CD4-positive, alpha-beta T cell treated with Interleukin-2 at 100 ng/mL for 4 hours (primary cell): ENCODE measurements around the gene PPM1H.
"Not testable (repeated sequence)": the region's sequence is repeated elsewhere in the genome, so short reads cannot be mapped to it uniquely, and the experiment has no call there.

ENCODE experiments used
- DNase-seq: peaks from one replicate; pipeline ENCODE4 v3.0.0-alpha.2; 2020; ENCODE audit warnings: low spot score

Gene PPM1H

DNA sequence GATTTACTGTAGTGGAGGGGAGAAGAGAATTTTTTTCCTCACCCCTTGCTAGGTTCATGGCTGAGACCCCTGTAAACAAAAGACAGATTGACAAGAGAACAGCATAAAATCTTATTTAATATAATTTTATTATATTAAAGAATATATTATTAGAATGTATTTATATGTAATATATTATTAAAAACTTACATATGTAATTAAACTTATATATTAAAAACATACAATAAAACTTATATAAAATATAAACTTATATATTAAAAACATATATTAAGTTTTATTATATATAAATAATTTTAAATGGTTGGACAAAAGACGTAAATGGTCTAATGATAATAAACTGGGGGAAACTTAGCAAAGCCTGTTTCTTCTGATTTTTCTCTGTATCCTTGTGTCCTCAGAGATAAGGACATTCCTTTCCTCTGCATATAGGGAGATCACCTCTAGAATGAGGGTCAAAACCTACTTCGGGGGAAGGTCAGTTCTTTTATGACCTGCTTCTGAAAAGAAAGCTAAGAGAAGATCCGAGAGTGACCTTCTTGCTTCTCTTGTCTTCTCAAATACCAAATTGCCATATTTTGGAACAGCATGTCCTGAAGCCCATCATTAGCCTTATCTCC lies 8.9 kb upstream of the PPM1H start:
- no peak for DNase-seq

DNA sequence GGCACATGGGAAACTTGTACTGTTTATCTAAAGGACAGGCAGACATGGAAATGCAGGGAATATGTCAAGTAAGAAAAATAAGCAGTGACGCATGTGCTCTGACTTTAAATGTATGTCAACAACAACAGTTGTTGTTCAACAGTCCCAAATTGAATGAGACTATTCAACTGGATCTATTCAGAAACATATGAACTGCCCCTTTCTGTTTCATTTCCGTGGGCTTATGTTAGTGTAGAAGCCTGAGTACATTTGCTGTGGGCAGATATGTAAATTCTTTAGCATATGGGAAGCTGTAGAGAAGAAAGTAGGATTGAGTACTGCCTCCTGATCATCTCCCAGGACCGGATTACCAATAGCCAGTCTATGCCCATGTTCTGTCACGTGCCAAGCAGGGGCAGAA lies 7.4 kb upstream of the PPM1H start:
- not testable (repeated sequence) for DNase-seq

DNA sequence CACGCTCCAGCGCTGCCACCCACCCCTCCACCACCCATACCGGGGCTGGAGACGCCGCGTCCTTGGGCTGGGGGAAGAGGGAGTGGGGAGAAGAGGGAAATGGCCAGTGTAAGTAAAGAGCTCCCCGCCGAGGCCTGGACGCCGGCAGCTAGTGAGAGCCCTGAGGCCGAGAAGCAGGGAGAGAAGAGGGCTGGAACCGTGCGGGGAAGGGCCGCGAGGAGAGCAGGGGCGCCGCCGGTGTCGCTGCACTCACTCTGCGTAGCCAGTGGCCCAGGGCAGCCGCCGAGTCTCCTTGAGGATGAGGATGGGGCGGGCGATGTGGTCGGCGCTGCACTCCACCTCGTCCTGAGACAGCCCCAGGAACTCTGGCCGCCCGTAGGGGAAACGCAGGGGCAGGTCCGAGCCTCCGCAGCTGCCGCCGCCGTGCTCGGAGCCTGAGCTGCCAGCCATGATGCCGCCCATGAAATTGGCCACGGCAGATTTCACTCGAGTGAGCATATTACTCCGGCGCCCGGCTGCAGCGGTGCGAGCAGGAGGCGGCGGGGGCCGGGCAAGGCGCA lies 631 bp downstream of the PPM1H start:
- no peak for DNase-seq

DNA sequence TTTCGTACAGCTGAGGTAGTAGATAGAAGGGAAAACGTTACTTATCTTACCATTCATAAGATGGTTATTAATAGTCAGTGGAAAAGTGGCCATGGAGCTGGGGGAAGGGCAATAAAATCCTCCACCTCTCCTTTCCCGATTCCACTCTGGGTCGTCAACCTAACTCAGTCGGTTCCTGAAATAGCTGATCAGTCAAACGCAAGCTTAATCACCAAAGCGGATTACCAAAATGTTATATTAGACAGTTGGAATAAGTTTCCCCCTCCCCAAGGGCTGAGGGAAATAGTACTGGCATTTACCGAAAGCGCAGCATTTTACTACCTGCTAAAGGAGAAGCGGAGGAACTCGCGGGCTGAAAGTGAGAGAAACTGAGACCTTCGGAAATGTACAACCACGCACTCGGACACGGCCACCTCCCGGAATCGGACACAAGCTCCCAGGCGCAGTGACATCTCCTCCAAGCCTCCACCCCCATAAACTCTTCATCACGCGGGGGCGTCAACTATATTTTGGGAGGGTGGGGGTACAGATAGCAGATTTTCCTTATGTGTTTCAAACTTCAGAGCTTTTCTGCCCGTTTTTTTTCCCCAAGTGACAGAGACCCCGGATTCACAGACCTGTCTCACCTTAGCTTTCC lies 1.2 kb downstream of the PPM1H start:
- DNase-seq: no peak

DNA sequence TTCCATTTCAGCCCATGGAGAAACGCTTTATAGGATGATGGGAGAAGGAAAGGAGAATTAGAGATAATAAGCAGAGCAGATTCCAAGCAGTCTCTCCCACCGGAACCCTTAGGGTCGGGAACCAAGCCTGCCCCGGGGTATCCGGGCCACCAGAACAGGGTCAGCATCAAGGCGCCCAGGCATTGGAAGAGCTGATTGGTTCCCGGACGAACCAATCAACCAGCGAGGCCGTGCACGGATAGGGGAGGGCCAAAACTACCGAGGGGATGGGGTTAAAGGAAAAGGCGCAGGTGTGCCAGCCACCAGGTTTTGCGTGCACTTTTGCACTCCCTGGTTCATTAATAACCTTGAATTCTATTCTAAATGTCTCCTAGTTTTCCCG lies 1.7 kb downstream of the PPM1H start:
- no peak for DNase-seq

DNA sequence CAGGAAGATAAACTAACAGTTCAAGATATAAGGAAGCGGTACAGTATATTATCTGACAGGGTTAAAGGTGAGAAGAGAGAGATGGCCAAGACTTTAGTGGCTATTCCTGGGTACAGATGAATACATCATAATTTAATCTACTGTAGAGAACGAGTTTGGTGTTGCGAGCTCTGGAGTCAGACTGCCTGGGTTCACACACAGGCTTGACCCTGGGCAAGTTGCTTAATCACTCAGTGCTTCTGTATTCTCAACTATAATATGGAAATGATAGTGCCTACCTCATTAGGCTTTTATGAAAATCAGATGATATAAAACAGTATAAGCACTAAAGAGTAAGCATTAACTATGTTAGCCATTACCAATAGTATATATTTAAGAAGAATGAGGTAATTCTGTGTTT lies 3.5 kb downstream of the PPM1H start:
- DNase-seq: no peak

DNA sequence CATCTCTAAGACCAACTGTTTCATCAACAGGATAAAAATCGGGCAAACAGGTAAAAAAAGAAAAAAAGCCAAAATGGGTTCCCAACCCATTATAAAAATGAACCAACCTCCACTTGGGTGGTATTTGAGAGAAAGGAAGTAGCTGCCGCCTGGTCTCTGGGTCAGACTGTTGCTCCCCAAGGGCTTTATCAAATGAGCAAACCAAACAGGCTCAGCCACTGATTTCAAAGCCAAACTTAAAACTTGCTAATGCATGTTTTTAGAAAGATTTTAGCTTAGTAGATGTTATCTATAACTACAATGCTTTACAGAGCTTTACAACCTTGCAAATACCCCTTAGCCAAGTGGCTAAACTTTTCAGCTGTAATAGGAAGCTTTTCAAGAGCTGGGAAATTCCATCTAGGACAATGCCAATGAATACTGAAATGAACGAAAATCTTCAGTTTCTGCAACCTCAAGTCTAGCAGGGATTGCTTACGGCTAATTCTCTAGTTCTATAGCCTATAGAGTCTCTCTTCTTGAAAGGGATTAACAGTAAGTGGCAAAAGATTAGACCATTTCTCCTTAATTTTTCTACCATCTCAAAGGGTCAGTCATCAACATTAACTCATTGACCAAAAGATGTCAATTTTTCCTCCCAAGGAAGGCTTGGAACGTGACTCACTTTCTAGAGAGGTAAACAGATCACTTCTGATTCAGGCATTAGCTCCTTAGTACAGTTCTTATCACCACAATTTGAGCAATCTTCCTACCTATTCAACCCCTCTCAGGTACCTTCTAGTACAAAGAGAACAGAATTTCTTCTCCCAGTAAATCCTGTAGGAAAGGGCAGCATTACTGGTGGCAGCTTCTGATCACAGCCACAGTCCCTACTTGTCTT lies 4.2 kb downstream of the PPM1H start:
- no peak for DNase-seq

DNA sequence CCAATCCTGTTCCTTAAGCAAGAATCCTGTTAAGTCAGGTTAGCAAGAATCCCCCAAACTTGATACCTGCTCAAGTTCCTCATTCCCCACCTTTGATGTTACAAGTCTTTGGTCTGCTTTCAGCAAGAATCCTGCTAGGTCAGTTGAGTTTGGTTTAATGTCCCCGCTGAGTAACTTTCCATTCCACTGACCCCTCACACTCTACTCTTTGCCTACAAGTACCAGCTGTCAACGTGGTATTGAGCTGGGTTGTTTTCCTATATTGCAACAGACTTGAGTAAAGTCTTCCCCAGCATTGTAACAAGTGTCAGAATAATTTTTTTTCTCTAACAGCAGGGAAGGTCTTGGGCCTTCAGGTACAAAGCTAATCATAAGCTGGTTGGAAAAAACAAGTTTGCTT lies 6.3 kb downstream of the PPM1H start:
- DNase-seq: no peak

DNA sequence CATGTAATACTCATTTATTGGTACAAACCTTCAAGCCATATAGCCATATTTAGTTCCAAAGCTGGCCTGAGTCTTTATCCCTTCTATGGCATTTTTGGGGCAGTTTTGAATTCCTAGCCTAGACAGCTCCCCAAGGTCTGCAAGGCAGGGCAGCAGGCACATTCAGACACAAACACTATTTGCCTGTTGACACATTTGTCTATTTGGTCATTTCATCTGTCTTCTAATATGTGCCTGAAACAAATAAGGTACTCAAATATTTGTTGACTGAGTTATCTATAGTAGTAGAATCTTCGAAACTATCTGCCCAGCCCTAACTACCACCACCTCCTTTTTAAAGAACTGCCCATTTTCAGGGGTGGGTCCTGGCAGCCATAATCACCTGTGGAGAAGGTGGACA lies 9.3 kb downstream of the PPM1H start:
- DNase-seq: no peak

DNA sequence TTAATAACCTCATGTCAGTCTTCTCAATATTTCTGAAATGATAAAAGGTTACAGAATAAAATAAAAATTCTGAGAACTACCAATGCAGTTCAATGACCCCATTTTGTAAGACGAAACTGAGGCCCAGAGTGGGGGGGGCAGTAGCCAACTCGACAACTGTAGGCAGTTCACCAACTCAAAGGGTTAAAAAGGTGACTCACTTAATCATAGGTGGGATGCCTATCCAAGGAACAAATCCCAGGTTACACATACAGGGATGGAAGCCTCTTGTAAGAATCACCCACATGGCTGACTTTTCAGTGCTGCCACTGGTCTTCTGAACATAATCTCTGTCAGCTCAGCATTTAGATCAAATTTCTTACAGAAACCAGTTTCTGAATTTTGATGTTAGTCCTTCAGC lies 10.9 kb downstream of the PPM1H start:
- DNase-seq: no peak

DNA sequence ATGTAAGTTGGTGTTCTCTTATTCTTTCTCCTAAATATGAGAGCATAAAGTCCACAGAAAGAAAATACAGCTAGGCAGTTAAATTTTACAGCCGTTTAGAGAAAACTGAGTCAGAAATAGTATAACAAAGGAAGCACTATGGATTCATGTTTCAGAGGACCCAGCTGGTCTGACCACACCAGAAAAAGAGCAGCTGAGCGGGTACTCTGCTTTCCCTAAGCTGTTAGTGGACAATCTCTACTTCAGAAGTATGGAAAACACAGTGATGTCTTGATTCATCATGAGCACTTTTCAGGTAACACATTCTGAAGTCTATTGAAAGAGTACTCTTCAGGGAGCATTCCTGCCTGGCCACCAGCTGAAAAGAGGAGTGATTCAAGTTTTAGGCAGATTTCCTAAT lies 12.4 kb downstream of the PPM1H start:
- DNase-seq: no peak

DNA sequence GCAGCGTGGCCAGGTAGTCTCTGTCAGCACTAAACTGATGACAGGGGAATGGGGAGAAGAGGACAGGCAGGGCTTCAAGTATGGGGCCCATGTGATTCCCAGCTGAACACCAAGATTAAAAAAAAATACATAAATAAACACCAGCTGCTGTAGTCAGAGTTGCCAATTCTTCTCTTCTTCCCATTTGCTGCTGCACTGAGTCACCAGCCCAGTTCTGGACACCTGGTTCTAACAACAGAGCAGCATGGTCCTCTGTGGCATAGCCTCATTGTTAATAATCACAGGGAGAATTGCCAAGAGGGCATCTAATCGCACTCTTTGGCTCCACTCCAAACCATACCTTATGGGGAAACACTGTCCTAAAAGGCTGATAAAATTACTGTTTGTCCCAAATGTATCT lies 15.1 kb downstream of the PPM1H start:
- no peak for DNase-seq

DNA sequence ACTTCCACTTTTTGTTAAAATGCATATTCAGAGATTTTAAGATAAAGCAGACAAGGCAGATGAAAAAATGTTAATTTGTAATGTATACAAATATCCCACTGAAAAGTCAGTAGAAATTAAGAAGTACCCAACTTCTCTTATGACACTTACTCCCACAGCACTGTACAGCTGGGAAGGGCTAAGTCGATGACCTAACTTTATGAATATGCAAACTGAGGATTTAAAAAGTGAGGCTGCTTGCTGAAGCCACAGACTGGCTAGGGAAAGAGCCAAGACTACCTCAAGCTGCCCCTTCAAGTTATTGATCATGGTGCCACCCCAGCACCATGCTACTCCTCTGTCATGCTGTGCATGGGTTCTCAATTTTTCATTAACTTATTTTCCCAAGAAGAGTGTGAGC lies 17.0 kb downstream of the PPM1H start:
- no peak for DNase-seq

DNA sequence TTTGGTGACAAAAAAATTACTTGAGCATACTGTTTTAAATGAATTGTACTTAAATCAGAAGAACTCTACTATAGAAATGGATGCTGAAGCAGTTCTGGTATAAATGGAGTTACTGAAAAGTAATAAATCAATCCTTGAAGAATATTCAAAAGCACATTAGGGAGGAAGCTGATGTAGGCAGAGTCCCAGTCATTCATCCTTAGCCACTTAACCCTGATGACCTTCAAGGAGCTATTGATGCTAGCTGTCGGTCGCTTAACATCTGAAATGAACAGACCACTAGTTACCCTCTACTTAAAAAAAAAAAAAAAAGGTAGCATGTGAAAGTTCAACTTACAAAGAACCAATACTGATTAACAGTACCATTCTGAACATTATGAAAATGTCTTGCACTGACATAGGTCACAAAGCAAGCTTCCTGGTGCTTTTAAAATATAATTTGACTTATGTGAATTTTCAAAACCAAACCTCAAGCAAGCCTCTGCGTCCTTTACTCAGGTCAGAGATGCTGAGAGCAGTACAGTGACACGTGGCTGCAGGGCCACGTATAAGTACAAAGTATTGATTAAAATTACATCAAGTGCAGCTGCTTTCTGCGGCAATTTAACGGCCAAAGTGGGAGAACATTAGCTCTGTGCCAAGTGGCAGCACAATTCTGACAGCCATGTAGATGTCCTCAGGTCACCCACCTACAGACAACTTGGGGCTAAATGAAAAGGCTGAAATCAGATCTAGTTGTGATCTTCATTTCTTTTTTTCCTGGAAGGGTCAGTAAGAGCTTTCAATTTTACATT lies 18.1 kb downstream of the PPM1H start:
- DNase-seq: no peak

DNA sequence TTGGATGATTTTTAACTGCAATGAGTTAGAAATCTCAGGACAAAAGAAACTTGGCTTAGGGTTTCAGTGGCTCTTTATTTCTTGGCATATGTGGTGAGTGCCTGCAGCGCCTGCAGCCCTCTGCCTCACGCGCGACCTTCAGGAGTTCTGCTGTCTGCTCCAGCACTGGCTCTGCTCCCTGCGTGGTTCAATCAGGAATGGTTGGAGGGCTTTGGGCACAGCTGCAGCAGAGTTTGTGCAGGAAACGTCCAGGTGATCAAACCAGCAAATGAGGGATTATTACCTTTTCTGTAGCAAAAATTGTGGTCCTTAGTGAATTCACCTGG lies 19.8 kb downstream of the PPM1H start:
- DNase-seq: no peak

DNA sequence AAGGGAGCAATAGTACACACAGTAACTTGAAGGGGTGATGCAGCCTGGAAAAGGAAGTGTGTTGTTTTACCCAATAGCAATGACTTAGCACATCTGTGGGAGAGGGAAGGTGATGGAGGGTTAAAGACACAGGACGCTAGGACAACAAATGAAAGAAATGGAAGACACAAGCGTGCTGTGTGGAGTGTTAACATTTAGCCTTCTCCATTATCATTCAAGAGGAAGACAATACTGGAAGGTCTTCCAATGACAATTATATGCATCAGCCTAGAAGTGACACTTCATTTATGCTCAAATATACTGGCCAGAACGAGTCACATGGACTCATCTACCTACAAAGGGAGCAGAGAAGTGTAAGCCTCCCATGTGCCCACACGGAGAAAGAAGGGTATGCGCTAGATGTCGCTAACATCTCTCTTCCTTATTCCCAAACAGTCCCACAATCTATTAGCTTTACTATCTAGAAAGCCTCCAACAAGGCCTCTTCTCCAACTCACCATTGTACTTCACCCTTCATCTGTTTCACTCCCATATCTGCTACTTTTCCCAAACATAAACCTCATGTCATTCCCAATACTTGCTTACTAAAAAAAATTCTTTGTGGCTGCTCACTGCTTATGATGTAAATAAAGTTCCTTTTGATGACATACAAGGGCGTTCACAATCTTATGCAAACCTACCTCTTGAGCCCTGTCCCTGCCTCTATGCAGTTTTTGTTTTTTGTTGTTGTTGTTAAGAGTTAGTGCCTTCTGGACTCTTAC lies 20.3 kb downstream of the PPM1H start:
- DNase-seq: no peak

DNA sequence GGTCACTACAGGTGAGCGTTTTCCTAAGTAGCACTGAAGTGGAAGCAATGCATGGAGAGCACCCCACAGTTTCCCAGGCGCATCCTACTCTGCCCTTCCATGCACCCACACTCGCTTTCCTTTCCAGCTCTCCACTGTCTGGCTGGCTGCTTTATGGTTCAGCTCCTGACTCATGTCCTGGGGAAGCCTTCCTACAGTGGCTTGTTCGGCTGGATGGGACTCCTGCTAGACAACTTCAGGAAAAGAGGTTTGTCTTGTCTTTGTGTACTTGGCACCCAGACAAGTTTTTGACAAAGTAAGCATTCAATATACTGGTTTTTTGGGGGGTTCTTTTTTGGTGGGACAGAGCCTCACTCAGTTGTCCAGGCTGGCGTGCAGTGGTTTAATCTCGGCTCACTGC lies 21.6 kb downstream of the PPM1H start:
- DNase-seq: no peak

DNA sequence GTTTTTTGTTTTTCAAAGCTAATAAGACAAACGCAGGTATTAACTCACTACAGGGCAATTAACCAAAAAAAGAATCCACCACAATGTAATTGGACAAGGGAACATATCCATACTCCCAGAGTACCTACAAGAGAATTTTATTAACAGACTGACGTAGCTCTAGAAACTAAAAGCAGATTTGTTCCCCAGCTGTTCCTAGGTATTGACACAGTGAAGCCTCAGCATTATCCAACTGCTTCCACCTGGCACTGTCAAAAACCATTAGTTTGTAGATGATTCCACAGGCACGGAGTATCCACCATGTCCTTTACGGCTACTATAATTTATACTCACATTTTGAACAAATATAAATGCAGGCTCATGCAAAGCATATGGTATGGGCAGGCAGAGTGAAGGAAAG lies 22.3 kb downstream of the PPM1H start:
- no peak for DNase-seq

DNA sequence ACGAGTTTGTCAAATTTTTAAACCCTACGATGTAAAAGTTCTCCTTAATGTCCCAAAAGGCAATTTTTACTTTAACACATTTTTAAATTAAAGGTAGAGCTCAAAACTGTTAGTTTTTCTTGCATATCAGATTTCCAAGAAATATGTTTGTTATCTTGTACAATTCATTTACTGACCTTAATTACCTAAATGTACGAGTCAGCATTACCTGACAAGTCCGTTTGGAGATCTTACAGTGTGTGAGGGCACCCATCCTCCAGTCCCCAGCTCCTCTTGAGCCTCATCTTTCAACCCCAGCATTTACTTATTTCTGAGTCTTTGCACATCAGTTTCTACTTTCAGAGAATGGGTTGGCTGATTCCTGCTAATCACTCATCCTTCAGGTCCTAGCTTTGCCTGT lies 23.7 kb downstream of the PPM1H start:
- DNase-seq: no peak

DNA sequence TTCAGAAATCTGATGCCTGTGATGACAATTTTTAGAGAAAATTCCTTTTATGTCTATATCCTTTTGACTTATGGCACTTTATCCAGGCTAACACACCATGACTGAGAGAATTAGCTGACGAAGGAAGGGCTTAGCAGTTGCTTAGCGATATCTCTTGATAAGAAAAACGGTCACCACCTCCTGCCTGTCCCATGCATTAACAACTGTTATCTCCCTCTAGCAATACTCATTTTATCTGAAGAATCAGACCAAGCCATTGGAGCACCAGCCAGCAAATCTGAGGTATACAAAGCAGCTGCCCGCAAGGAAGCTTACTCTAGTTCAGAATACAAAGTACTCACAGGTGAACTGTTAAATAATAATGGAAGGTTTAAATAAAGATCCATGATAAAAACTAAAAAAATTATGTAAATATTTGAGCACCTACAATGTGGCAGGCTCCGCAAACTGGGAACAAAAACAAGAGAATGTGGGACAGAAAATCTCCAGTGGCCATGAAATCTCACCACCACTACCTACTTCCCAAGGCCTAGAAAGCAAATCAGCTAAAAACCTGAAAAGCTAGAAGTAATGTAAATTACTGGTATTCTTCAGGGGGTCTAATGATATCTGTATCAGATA lies 24.3 kb downstream of the PPM1H start:
- no peak for DNase-seq

DNA sequence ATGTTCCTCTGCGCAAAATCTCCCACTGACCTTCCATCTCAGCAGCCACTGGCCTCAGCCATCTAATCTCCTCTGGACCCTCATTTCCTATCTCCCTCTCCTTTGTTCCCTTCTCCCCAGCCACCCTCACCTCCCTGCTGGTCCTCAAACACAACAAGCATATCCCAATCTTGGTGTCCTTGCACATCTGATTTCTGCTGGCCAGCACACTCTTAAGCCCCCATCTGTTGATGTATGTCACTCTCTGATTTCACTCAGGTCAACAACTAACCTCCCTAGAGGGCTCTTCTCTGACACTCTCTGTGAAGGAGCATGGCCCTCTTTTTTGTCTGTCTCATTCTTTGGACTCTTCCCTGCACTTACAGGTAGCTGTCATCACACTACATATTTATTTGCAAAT lies 25.6 kb downstream of the PPM1H start:
- DNase-seq: no peak
